Measurements from ENCODE around the gene GFOD1. TPM values are rescaled to one million over a fixed set of nuclear protein-coding genes. Genes with fewer than 3 reads are reported as not detected.
A peak's percentile ranks its signal among the peaks of the same experiment; 100 is the strongest.

Gene GFOD1
- total RNA-seq, result 1 to 10 TPM; 1.1 to 2.1 TPM

DNA sequence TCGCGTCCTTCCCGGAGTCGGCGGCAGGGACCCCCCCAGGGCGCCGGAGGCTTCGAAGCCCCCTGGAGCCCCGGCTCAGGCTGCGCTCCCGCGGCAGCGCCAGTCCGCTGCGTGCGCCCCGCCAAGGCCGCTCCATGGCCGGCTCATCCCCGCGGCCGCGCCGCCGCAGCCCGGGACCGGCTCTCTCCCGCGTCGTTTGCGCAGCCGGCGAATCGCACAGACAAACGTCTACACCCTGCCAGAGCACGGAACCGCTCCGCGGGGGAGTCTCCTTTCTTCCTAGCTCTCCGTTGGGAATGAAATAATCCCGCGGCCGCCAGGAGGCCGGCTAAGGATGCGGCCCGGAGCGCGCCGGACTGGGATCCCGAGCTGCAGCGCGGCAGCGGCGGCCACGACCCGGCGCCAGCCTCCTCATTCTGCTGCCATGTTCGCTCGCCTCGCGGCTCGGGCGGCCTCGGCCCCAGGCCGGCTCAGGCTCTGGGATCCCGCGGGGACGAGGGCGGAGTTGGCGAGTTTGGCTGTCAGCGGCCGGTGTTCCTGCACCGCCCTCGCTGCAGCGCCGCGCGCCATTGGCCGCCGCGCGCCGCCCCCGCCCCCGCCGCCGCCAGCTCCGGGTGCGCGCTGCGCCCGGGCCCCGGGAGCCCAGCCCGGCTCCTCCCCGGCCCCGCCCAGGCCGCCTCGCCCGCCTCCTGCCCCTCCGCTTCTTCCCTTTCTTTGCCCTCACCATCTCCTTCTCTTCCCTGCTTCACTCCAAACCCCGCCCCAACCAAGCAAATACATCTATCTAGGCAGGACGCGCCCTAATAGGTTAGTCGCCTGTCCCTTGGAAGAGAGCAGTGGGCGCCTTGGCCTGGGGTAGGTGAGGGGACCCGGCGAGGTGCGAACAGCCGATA lies at the start of gene GFOD1:
GFOD1 (minus strand) TSS at position 479 of the 893 bp plus-strand sequence. CDS start 710 bp downstream, outside the sequence.
- Mint-ChIP-seq H3K36me3 (ENCODE audit: low read depth) (no peaks in the 10 kb centered on the region), H3K27me3 (peaks cover 12% of the 10 kb centered on the region), H3K4me3 (peak within 1 kb of the TSS; percentile 89), H3K9me3 (no peaks in the 10 kb centered on the region), H3K4me1 (peaks cover 21% of the 10 kb centered on the region), H3K27ac (peak within 1 kb of the TSS; percentile 51)
- ATAC-seq (replicated peaks), result peak; percentile 90

GRCh38 chr6:13536796-13537526 lies 49.6 kb upstream of the GFOD1 start:
- H3K9me3 Mint-ChIP-seq, result no peaks in the 10 kb centered on the region
- no peak overlapping the region for H3K4me3 Mint-ChIP-seq
- no peak for ATAC-seq (replicated peaks)
- no peaks in the 10 kb centered on the region for H3K27me3 Mint-ChIP-seq
- H3K4me1 Mint-ChIP-seq, result no peaks in the 10 kb centered on the region
- no peak overlapping the region for H3K27ac Mint-ChIP-seq
- no peaks in the 10 kb centered on the region for H3K36me3 Mint-ChIP-seq (ENCODE audit: low read depth)

DNA sequence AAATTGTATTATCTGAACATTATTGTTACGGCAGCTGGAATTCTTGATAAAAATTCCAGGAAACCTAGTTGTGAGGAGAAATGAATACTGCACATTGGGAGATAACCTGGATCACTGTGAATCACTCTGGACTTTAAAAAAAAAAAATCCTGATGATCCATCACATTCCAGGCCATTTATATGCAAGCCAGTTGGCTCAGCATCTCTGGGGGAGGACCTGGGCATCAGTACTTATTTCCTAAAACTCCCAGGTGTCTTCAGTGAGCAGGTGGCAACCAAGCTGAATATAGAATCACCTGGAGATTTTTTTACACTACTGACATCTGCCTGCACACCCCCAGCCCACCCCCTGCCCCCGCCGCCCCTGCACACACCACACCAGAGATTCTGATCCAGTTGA lies 47.9 kb upstream of the GFOD1 start:
- no peaks in the 10 kb centered on the region for H3K4me1 Mint-ChIP-seq
- no peak for ATAC-seq (replicated peaks)
- no peak overlapping the region for H3K27ac Mint-ChIP-seq
- no peak overlapping the region for H3K4me3 Mint-ChIP-seq
- H3K36me3 Mint-ChIP-seq (ENCODE audit: low read depth), result no peaks in the 10 kb centered on the region
- H3K9me3 Mint-ChIP-seq, result no peaks in the 10 kb centered on the region
- H3K27me3 Mint-ChIP-seq, result no peaks in the 10 kb centered on the region

DNA sequence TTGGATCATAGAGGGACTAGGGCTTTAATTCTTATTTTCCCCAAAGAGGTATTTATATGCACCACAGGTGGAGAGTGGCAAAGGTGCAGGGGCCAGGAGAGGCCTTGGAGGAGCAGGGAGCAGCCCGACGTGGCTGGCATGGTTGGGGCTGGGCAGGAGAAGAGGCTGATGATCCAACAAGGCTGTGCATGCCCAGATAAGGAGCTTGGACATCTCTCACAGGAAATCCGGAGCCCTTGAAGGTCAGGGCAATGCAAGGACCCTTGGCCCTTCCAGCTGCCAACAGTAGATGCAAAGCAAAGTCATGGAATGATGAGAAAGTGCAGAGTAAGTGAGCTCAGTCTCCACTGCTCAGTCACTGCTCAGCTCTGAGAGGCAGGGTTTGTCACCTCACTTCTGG lies 47.1 kb upstream of the GFOD1 start:
- Mint-ChIP-seq H3K27me3 (no peaks in the 10 kb centered on the region), H3K9me3 (no peaks in the 10 kb centered on the region), H3K36me3 (ENCODE audit: low read depth) (no peaks in the 10 kb centered on the region), H3K27ac (no peak overlapping the region), H3K4me1 (no peaks in the 10 kb centered on the region), H3K4me3 (no peak overlapping the region)
- no peak for ATAC-seq (replicated peaks)

- Mint-ChIP-seq H3K36me3 (ENCODE audit: low read depth) (no peaks in the 10 kb centered on the region), H3K9me3 (no peaks in the 10 kb centered on the region), H3K27me3 (no peaks in the 10 kb centered on the region), H3K27ac (no peak overlapping the region), H3K4me1 (no peaks in the 10 kb centered on the region), H3K4me3 (no peak overlapping the region)
- ATAC-seq (replicated peaks), result no peak
These were observed 44.6 kb upstream of the GFOD1 start for GRCh38 chr6:13531956-13532355.

GRCh38 chr6:13528777-13529343 lies 41.5 kb upstream of the GFOD1 start:
- H3K4me1 Mint-ChIP-seq, result no peaks in the 10 kb centered on the region
- H3K36me3 Mint-ChIP-seq (ENCODE audit: low read depth), result no peaks in the 10 kb centered on the region
- ATAC-seq (replicated peaks), result no peak
- no peak overlapping the region for H3K27ac Mint-ChIP-seq
- H3K27me3 Mint-ChIP-seq, result peaks cover 6% of the 10 kb centered on the region
- H3K9me3 Mint-ChIP-seq, result no peaks in the 10 kb centered on the region
- H3K4me3 Mint-ChIP-seq, result no peak overlapping the region

DNA sequence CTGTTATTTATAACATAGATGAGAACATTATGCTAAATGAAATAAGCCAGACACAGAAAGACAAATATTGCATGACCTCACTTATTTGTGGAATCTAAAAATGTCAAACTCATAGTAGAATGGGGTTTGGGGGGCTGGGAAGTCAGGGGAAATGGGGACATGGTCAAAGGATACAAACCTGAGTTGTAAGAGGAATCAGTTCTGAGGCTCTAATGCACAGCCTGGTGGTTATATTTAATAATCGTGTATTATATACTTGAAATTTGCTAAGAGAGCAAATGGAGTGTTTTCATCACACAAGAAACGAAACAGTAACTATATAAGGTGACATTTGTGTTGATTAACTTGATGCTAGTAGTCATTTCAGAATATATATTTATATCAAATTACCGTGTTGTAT lies 40.8 kb upstream of the GFOD1 start:
- Mint-ChIP-seq H3K9me3 (no peaks in the 10 kb centered on the region), H3K4me3 (no peak overlapping the region), H3K36me3 (ENCODE audit: low read depth) (no peaks in the 10 kb centered on the region), H3K27me3 (peaks cover 6% of the 10 kb centered on the region), H3K4me1 (no peaks in the 10 kb centered on the region), H3K27ac (no peak overlapping the region)
- no peak for ATAC-seq (replicated peaks)

GRCh38 chr6:13527671-13528056 lies 40.3 kb upstream of the GFOD1 start:
- H3K9me3 Mint-ChIP-seq, result no peaks in the 10 kb centered on the region
- peaks cover 6% of the 10 kb centered on the region for H3K27me3 Mint-ChIP-seq
- ATAC-seq (replicated peaks), result no peak
- H3K36me3 Mint-ChIP-seq (ENCODE audit: low read depth), result no peaks in the 10 kb centered on the region
- no peak overlapping the region for H3K4me3 Mint-ChIP-seq
- no peaks in the 10 kb centered on the region for H3K4me1 Mint-ChIP-seq
- H3K27ac Mint-ChIP-seq, result no peak overlapping the region

GRCh38 chr6:13526727-13527670 lies 39.6 kb upstream of the GFOD1 start:
- Mint-ChIP-seq H3K27ac (no peak overlapping the region), H3K9me3 (no peaks in the 10 kb centered on the region), H3K27me3 (peaks cover 6% of the 10 kb centered on the region), H3K4me3 (no peak overlapping the region), H3K36me3 (ENCODE audit: low read depth) (no peaks in the 10 kb centered on the region), H3K4me1 (no peaks in the 10 kb centered on the region)
- ATAC-seq (replicated peaks), result peak; percentile 24

DNA sequence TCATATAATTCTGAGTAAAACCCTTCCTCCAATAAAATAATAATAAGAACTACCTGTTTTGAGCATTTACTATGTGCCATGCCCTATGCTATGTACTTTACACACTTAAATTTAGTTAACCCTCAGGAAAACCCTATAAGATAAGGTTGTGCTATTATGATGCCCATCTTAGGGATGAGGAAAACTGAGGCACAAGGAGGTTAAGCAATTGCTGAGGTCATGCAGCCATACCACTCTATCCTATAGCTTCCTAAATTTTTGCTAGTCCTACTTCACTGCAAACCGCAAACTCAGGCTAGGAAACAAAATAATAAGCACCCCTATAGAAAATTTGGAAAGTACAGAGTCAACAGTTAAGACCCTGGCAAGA lies 38.9 kb upstream of the GFOD1 start:
- no peaks in the 10 kb centered on the region for H3K9me3 Mint-ChIP-seq
- no peak for ATAC-seq (replicated peaks)
- H3K36me3 Mint-ChIP-seq (ENCODE audit: low read depth), result no peaks in the 10 kb centered on the region
- peaks cover 6% of the 10 kb centered on the region for H3K27me3 Mint-ChIP-seq
- H3K27ac Mint-ChIP-seq, result no peak overlapping the region
- H3K4me3 Mint-ChIP-seq, result no peak overlapping the region
- no peaks in the 10 kb centered on the region for H3K4me1 Mint-ChIP-seq

DNA sequence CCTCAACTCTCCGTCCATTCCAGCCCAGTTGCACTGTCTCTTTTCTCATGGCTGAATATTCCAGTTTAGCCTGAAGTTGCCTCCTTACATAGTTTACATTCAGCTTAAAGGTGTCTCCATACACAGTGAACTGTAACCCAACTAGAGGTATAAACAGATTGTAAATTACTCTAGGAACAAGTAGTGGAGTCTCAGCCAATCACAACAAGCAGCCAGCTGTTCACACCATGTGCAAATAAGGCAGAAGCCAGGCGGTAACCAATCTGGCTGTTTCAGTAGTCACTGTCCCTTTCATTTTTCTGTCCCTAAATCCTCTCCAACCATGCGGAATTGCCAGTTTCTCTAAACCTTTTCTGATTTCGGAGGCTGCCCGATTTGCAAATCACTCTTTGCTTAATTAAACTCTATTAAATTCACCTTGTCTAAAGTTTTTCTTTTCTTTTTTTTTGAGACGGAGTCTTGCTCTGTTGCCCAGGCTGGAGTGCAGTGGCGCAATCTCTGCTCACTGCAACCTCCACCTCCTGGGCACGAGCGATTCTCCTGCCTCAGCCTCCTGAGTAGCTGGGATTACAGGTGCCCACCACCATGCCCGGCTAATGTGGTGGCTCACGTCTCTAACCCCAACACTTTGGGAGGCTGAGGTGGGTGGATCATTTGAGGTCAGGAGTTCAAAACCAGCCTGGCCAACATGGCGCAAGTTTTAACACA lies 37.6 kb upstream of the GFOD1 start:
- no peaks in the 10 kb centered on the region for H3K9me3 Mint-ChIP-seq
- no peak overlapping the region for H3K27ac Mint-ChIP-seq
- H3K4me3 Mint-ChIP-seq, result no peak overlapping the region
- no peaks in the 10 kb centered on the region for H3K4me1 Mint-ChIP-seq
- no peaks in the 10 kb centered on the region for H3K36me3 Mint-ChIP-seq (ENCODE audit: low read depth)
- no peak for ATAC-seq (replicated peaks)
- H3K27me3 Mint-ChIP-seq, result peaks cover 6% of the 10 kb centered on the region

DNA sequence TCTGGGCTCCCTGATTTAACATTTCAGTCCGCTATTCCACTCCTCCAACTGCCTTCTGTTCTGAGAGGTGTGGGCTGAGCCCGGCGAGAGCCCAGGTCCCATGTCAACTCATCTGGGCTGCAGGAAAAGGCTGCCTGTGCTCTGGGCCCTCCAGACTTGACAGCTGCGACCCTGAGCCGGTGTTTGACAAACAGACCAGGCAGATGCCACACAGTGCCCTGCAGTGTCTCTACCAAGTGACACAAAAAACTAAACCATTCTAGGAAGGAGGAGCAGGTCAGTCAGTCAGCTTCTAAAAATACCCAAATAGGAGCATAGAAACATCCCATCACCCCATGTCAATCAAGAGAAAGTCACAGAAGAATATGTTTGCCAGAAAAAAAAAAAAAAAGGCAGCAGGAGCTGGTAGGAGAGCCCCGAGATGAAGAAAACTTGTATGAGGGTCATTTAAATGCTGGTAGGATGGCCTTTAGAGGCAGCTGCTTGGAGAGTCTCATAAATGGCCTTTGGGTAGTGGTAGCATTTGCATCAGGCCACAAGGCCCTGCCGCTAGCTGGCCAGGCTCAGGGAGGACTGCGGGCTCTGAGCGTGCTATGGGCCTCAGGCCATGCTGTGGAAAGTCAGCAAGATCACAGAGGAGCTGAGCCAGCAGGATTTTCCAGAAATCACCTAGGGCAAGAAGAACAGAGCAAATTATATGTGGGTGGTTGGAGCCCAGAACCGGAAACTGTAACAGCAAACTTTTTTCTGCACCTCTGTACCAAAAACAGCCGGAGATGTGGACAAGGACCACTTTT lies 36.6 kb upstream of the GFOD1 start:
- H3K27me3 Mint-ChIP-seq, result peaks cover 6% of the 10 kb centered on the region
- H3K36me3 Mint-ChIP-seq (ENCODE audit: low read depth), result no peaks in the 10 kb centered on the region
- ATAC-seq (replicated peaks), result no peak
- no peaks in the 10 kb centered on the region for H3K4me1 Mint-ChIP-seq
- H3K4me3 Mint-ChIP-seq, result no peak overlapping the region
- H3K9me3 Mint-ChIP-seq, result no peaks in the 10 kb centered on the region
- no peak overlapping the region for H3K27ac Mint-ChIP-seq

DNA sequence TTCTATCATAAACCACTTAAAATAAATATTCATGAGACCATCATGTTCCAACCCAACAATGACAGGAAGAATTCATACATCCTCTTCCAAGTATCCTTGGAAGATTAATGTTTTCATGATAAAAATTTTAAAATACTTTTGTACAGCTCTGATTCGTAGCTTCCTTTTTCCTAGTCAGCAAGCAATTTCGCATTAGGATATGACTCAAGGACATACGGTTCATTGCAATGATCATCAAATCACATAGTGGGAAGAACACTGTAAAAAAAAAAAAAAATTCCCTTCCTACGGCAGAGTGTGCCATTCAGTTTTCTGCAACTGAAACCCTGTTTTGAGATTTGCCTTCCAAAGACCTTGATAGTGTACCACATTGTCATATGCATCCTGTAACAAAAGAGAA lies 35.3 kb upstream of the GFOD1 start:
- no peak for ATAC-seq (replicated peaks)
- Mint-ChIP-seq H3K9me3 (no peaks in the 10 kb centered on the region), H3K4me1 (no peaks in the 10 kb centered on the region), H3K4me3 (no peak overlapping the region), H3K36me3 (ENCODE audit: low read depth) (no peaks in the 10 kb centered on the region), H3K27me3 (peaks cover 6% of the 10 kb centered on the region), H3K27ac (no peak overlapping the region)

All from activated T-helper 17 cell treated with anti-CD3 and anti-CD28 coated beads, Interleukin-2, amount 50 U/mL, for 72 hours (primary cell).